Lower leg skin (tissue), 4 donors: ENCODE results near the gene KRTAP2-4. TPM values are rescaled to one million over a fixed set of nuclear protein-coding genes. Genes with fewer than 3 reads are reported as not detected.

Experiments used
- DNase-seq, 2 donors: peaks; one replicate each; pipeline ENCODE4 v3.0.0-alpha.2; 2019; ENCODE audit warnings: low spot score in 2 of 2
- H3K4me3 ChIP-seq: fragments of 200-600 bp; sonication (generic); 2 replicates; pipeline ENCODE4 v1.5.1; 2017; ENCODE audit warnings: mild to moderate bottlenecking, low read depth; ENCODE audit not compliant: poor library complexity, severe bottlenecking
- POLR2A ChIP-seq, 2 donors: fragments of 450-650 bp; IDR thresholded peaks; one replicate each; pipeline ENCODE4 v1.6.1; 2016 to 2017; ENCODE audit warnings: antibody characterized with exemption in 2 of 2, mild to moderate bottlenecking in 1 of 2, moderate library complexity in 1 of 2
- WGBS, 2 donors: methylation state at CpG; one replicate each; pipeline ENCODE4 v1.1.5; 2018; 5-methylcytosine and 5-hydroxymethylcytosine counted together
- intact Hi-C: fragments of 100-400 bp; cut with DNase I; formaldehyde crosslinking; loops from one replicate; pipeline ENCODE4 v1.15.0; 2023; ENCODE audit warnings: low total_unique reads
- total RNA-seq, 4 donors: library from RNA; depleted of rRNA; stranded (reverse); fragments of >200 nt; gene quantifications; one replicate each; pipeline ENCODE4 v1.1.0, GENCODE V29; 2016
- TF ChIP-seq, protein P1 (sequence below), 3 donors: fragments of 450-650 bp; IDR thresholded peaks; one replicate each; pipeline ENCODE4 v1.5.1; 2016; ENCODE audit warnings: antibody characterized with exemption in 3 of 3, mild to moderate bottlenecking in 3 of 3, moderate library complexity in 2 of 3

KRTAP2-4 gene
- total RNA-seq, 4 donors from 2014 or later: 61.4 TPM; not detected in 3

GRCh38 chr17:41018541-41018940 lies 47.1 kb downstream of the KRTAP2-4 start:
- intact Hi-C loops: no loop called here
- DNase-seq: no peak
- no peak overlapping the region for H3K4me3 ChIP-seq
- WGBS, 2 donors: 67 to 82% methylated on average over 3 of the region's 3 CpGs
- TF ChIP-seq, protein P1, sequence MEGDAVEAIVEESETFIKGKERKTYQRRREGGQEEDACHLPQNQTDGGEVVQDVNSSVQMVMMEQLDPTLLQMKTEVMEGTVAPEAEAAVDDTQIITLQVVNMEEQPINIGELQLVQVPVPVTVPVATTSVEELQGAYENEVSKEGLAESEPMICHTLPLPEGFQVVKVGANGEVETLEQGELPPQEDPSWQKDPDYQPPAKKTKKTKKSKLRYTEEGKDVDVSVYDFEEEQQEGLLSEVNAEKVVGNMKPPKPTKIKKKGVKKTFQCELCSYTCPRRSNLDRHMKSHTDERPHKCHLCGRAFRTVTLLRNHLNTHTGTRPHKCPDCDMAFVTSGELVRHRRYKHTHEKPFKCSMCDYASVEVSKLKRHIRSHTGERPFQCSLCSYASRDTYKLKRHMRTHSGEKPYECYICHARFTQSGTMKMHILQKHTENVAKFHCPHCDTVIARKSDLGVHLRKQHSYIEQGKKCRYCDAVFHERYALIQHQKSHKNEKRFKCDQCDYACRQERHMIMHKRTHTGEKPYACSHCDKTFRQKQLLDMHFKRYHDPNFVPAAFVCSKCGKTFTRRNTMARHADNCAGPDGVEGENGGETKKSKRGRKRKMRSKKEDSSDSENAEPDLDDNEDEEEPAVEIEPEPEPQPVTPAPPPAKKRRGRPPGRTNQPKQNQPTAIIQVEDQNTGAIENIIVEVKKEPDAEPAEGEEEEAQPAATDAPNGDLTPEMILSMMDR (IDR thresholded peaks at IDR 0.05): no peak
- no peak for TF ChIP-seq POLR2A (IDR thresholded peaks at IDR 0.05)

GRCh38 chr17:41016578-41017215 lies 49.0 kb downstream of the KRTAP2-4 start:
- intact Hi-C loops: no loop called here
- DNase-seq: no peak
- TF ChIP-seq POLR2A (IDR thresholded peaks at IDR 0.05): no peak
- TF ChIP-seq, protein P1 (IDR thresholded peaks at IDR 0.05): no peak
- H3K4me3 ChIP-seq: no peak overlapping the region
- 86 to 87% methylated on average over 13 of the region's 13 CpGs for WGBS, 2 donors

GRCh38 chr17:41015454-41015853 lies 50.2 kb downstream of the KRTAP2-4 start:
- no peak for TF ChIP-seq POLR2A (IDR thresholded peaks at IDR 0.05)
- TF ChIP-seq, protein P1 (IDR thresholded peaks at IDR 0.05): no peak
- no peak overlapping the region for H3K4me3 ChIP-seq
- intact Hi-C loops: no loop called here
- 72 to 74% methylated on average over 7 of the region's 7 CpGs for WGBS, 2 donors
- no peak for DNase-seq

Other genes starting within 250 kb of the KRTAP2-4 start
- gene KRT10, start 243.3 kb downstream of the KRTAP2-4 start, total RNA-seq: 1,000 to 10,000 TPM; 4,878 to 8,317 (median 6,442) TPM
- gene KRT12, start 198.7 kb downstream of the KRTAP2-4 start, total RNA-seq: not detected
- under 1 TPM in 1 of 4 donors, not detected in 3; 0.12 TPM for gene KRT20, start 180.6 kb downstream of the KRTAP2-4 start, total RNA-seq
- 100 to 1,000 TPM; 302 to 577 (median 454) TPM for gene KRT23, start 128.2 kb downstream of the KRTAP2-4 start, total RNA-seq
- gene KRT39, start 98.9 kb downstream of the KRTAP2-4 start, total RNA-seq: 1 to 10 TPM in 1 of 4 donors, under 1 TPM in 1, not detected in 2; 0.51 to 8.8 TPM
- gene KRT40, start 81.6 kb downstream of the KRTAP2-4 start, total RNA-seq: 10 to 100 TPM in 1 of 4 donors, not detected in 3; 12.3 TPM
- gene KRTAP3-3, start 71.7 kb downstream of the KRTAP2-4 start, total RNA-seq: 10 to 100 TPM in 1 of 4 donors, not detected in 3; 11.6 TPM
- 10 to 100 TPM in 1 of 4 donors, not detected in 3; 84.1 TPM for gene KRTAP3-2, start 66.0 kb downstream of the KRTAP2-4 start, total RNA-seq
- 10 to 100 TPM in 1 of 4 donors, 1 to 10 TPM in 1, not detected in 2; 4.0 to 83.2 TPM for gene KRTAP3-1, start 56.8 kb downstream of the KRTAP2-4 start, total RNA-seq
- gene KRTAP1-5, start 38.7 kb downstream of the KRTAP2-4 start, total RNA-seq: 100 to 1,000 TPM in 1 of 4 donors, 10 to 100 TPM in 1, under 1 TPM in 1, not detected in 1; 0.22 to 168 (median 10.9) TPM
- gene KRTAP1-4, start 35.7 kb downstream of the KRTAP2-4 start, total RNA-seq: 1 to 10 TPM in 1 of 4 donors, not detected in 3; 4.2 TPM
- gene KRTAP1-3, start 31.0 kb downstream of the KRTAP2-4 start, total RNA-seq: 100 to 1,000 TPM in 1 of 4 donors, 1 to 10 TPM in 1, not detected in 2; 1.6 to 107 TPM
- gene KRTAP1-1, start 24.4 kb downstream of the KRTAP2-4 start, total RNA-seq: 100 to 1,000 TPM in 1 of 4 donors, 1 to 10 TPM in 1, under 1 TPM in 1, not detected in 1; 0.32 to 195 (median 5.1) TPM
- 10 to 100 TPM in 1 of 4 donors, 1 to 10 TPM in 1, not detected in 2; 7.0 to 83.9 TPM for gene KRTAP2-1, start 18.6 kb downstream of the KRTAP2-4 start, total RNA-seq
- gene KRTAP2-2, start 10.6 kb downstream of the KRTAP2-4 start, total RNA-seq: 10 to 100 TPM in 1 of 4 donors, 1 to 10 TPM in 1, not detected in 2; 3.6 to 58.7 TPM
- gene KRTAP2-3, start 5.8 kb downstream of the KRTAP2-4 start, total RNA-seq: 10 to 100 TPM in 1 of 4 donors, 1 to 10 TPM in 1, not detected in 2; 3.9 to 12.8 TPM
- gene KRTAP4-7, start 18.3 kb upstream of the KRTAP2-4 start, total RNA-seq: 10 to 100 TPM in 1 of 4 donors, 1 to 10 TPM in 1, under 1 TPM in 1, not detected in 1; 0.54 to 73.1 (median 2.4) TPM
- gene KRTAP4-8, start 32.3 kb upstream of the KRTAP2-4 start, total RNA-seq: 10 to 100 TPM in 1 of 4 donors, not detected in 3; 27.3 TPM
- gene KRTAP4-16, start 36.3 kb upstream of the KRTAP2-4 start, total RNA-seq: not detected
- gene KRTAP4-9, start 39.5 kb upstream of the KRTAP2-4 start, total RNA-seq: 10 to 100 TPM in 1 of 4 donors, 1 to 10 TPM in 1, under 1 TPM in 1, not detected in 1; 0.44 to 73.5 (median 2.6) TPM
- 10 to 100 TPM in 1 of 4 donors, under 1 TPM in 1, not detected in 2; 0.89 to 20.6 TPM for gene KRTAP4-11, start 52.5 kb upstream of the KRTAP2-4 start, total RNA-seq
- 10 to 100 TPM in 1 of 4 donors, not detected in 3; 57.0 TPM for gene KRTAP4-12, start 58.3 kb upstream of the KRTAP2-4 start, total RNA-seq
- 10 to 100 TPM in 1 of 4 donors, under 1 TPM in 1, not detected in 2; 0.25 to 54.3 TPM for gene KRTAP4-6, start 74.7 kb upstream of the KRTAP2-4 start, total RNA-seq
- gene KRTAP4-5, start 83.9 kb upstream of the KRTAP2-4 start, total RNA-seq: 10 to 100 TPM in 1 of 4 donors, under 1 TPM in 1, not detected in 2; 0.34 to 14.9 TPM
- gene KRTAP4-4, start 94.9 kb upstream of the KRTAP2-4 start, total RNA-seq: 100 to 1,000 TPM in 1 of 4 donors, under 1 TPM in 1, not detected in 2; 0.84 to 102 TPM
- gene KRTAP4-3, start 102.3 kb upstream of the KRTAP2-4 start, total RNA-seq: 10 to 100 TPM in 1 of 4 donors, 1 to 10 TPM in 1, not detected in 2; 1.2 to 54.0 TPM
- 10 to 100 TPM in 1 of 4 donors, 1 to 10 TPM in 1, not detected in 2; 5.0 to 75.4 TPM for gene KRTAP4-2, start 112.3 kb upstream of the KRTAP2-4 start, total RNA-seq
- 10 to 100 TPM in 1 of 4 donors, 1 to 10 TPM in 1, not detected in 2; 2.1 to 66.2 TPM for gene KRTAP4-1, start 119.0 kb upstream of the KRTAP2-4 start, total RNA-seq
- under 1 TPM in 1 of 4 donors, not detected in 3; 0.91 TPM for gene KRTAP9-1, start 124.0 kb upstream of the KRTAP2-4 start, total RNA-seq
- gene KRTAP9-2, start 160.8 kb upstream of the KRTAP2-4 start, total RNA-seq: 100 to 1,000 TPM in 1 of 4 donors, 10 to 100 TPM in 1, not detected in 2; 18.1 to 183 TPM
- 100 to 1,000 TPM in 1 of 4 donors, 1 to 10 TPM in 1, under 1 TPM in 1, not detected in 1; 0.27 to 218 (median 8.7) TPM for gene KRTAP9-3, start 166.6 kb upstream of the KRTAP2-4 start, total RNA-seq
- gene KRTAP9-8, start 172.1 kb upstream of the KRTAP2-4 start, total RNA-seq: 100 to 1,000 TPM in 1 of 4 donors, under 1 TPM in 2, not detected in 1; 0.47 to 120 (median 0.97) TPM
- 100 to 1,000 TPM in 1 of 4 donors, 1 to 10 TPM in 1, under 1 TPM in 1, not detected in 1; 0.37 to 177 (median 2.1) TPM for gene KRTAP9-4, start 183.8 kb upstream of the KRTAP2-4 start, total RNA-seq
- gene KRTAP9-9, start 189.5 kb upstream of the KRTAP2-4 start, total RNA-seq: 10 to 100 TPM in 1 of 4 donors, 1 to 10 TPM in 1, not detected in 2; 2.1 to 94.5 TPM
- under 1 TPM in 2 of 4 donors, not detected in 2; 0.38 to 0.62 TPM for gene KRTAP9-6, start 199.5 kb upstream of the KRTAP2-4 start, total RNA-seq
- 10 to 100 TPM in 1 of 4 donors, under 1 TPM in 1, not detected in 2; 0.51 to 17.1 TPM for gene KRTAP9-7, start 209.8 kb upstream of the KRTAP2-4 start, total RNA-seq
- 1 to 10 TPM in 1 of 4 donors, not detected in 3; 2.5 TPM for gene KRTAP29-1, start 237.0 kb upstream of the KRTAP2-4 start, total RNA-seq
- 1 to 10 TPM in 1 of 4 donors, not detected in 3; 5.9 TPM for gene KRTAP16-1, start 243.4 kb upstream of the KRTAP2-4 start, total RNA-seq
- gene KRTAP17-1, start 249.8 kb upstream of the KRTAP2-4 start, total RNA-seq: 10 to 100 TPM in 1 of 4 donors, 1 to 10 TPM in 1, not detected in 2; 1.3 to 38.6 TPM